Breast epithelium (tissue), 3 donors: ENCODE measurements around the gene DDX31.

Source experiments
- POLR2A ChIP-seq: fragments of 450-650 bp; IDR thresholded peaks from one replicate; pipeline ENCODE4 v1.6.1; 2016; ENCODE audit warnings: antibody characterized with exemption, mild to moderate bottlenecking, moderate library complexity
- TF ChIP-seq, protein P1 (sequence below), 3 donors: fragments of 450-650 bp; IDR thresholded peaks; one replicate each; pipeline ENCODE4 v1.5.1; 2016 to 2017; ENCODE audit warnings: antibody characterized with exemption in 3 of 3, mild to moderate bottlenecking in 3 of 3, moderate library complexity in 3 of 3

DNA sequence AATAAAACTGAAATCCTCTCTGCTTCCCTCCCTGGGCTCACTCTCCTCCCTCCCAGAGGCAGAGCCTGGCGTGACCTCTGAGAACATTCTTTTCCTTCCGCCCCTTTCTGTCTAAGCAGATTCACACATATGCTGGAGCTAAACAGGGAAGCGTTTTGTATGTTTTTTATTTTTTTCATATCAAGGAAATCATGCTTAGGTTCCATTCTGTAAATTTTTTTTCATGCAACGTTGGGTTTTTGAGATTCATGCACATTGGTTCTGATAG, 107.5 kb downstream of the DDX31 start:
- TF ChIP-seq, protein P1, sequence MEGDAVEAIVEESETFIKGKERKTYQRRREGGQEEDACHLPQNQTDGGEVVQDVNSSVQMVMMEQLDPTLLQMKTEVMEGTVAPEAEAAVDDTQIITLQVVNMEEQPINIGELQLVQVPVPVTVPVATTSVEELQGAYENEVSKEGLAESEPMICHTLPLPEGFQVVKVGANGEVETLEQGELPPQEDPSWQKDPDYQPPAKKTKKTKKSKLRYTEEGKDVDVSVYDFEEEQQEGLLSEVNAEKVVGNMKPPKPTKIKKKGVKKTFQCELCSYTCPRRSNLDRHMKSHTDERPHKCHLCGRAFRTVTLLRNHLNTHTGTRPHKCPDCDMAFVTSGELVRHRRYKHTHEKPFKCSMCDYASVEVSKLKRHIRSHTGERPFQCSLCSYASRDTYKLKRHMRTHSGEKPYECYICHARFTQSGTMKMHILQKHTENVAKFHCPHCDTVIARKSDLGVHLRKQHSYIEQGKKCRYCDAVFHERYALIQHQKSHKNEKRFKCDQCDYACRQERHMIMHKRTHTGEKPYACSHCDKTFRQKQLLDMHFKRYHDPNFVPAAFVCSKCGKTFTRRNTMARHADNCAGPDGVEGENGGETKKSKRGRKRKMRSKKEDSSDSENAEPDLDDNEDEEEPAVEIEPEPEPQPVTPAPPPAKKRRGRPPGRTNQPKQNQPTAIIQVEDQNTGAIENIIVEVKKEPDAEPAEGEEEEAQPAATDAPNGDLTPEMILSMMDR (IDR thresholded peaks at IDR 0.05) = no peak
- TF ChIP-seq POLR2A = no peak
